MCF 10A (cell line): ENCODE results near the gene ATL1. TPM values are rescaled to one million over a fixed set of nuclear protein-coding genes. Genes with fewer than 3 reads are reported as not detected.
"Not testable (repeated sequence)": the region's sequence is repeated elsewhere in the genome, so short reads cannot be mapped to it uniquely, and the experiment has no call there.

Experiments
- BruUV-seq: library from RNA; stranded (reverse); fragments of 400-500 nt; replicated peaks from 2 replicates; lab custom pipeline; 2021; lab: Mats Ljungman, UMichigan
- CTCF ChIA-PET: fragments of 300-600 bp; sonication (Branson Sonifier 250); formaldehyde crosslinking; extraction: SDS; loops from one replicate; lab custom pipeline; 2021; ENCODE audit warnings: antibody characterized with exemption, inconsistent platforms; lab: Yijun Ruan, JAX
- POLR2A ChIA-PET: fragments of 300-600, 350-650 bp; sonication (Branson Sonifier 250); formaldehyde crosslinking; extraction: SDS; loops from one replicate; lab custom pipeline; 2020; ENCODE audit warnings: antibody characterized with exemption, inconsistent platforms; lab: Yijun Ruan, JAX
- DNase-seq: peaks from one replicate; pipeline ENCODE4 v3.0.0-alpha.2; 2018; ENCODE audit not compliant: unreplicated experiment
- H3K27ac Mint-ChIP-seq: one replicate; pipeline ENCODE4 v1.8.0; 2022; ENCODE audit warnings: mild to moderate bottlenecking, low read depth, mixed read lengths; ENCODE audit not compliant: unreplicated experiment
- H3K27me3 Mint-ChIP-seq: one replicate; pipeline ENCODE4 v1.8.0; 2022; ENCODE audit warnings: mixed read lengths; ENCODE audit not compliant: insufficient read depth, unreplicated experiment
- H3K36me3 Mint-ChIP-seq: one replicate; pipeline ENCODE4 v1.8.0; 2022; ENCODE audit warnings: mild to moderate bottlenecking, moderate library complexity, mixed read lengths; ENCODE audit not compliant: insufficient read depth, unreplicated experiment
- H3K4me1 Mint-ChIP-seq: one replicate; pipeline ENCODE4 v1.8.0; 2022; ENCODE audit warnings: mixed read lengths; ENCODE audit not compliant: insufficient read depth, unreplicated experiment
- H3K4me3 Mint-ChIP-seq: one replicate; pipeline ENCODE4 v1.8.0; 2022; ENCODE audit warnings: mild to moderate bottlenecking, moderate library complexity, mixed read lengths; ENCODE audit not compliant: unreplicated experiment
- H3K9me3 Mint-ChIP-seq: one replicate; pipeline ENCODE4 v1.8.0; 2022; ENCODE audit warnings: mixed read lengths; ENCODE audit not compliant: unreplicated experiment
- CTCF ChIP-seq: fragments of 200-600 bp; IDR thresholded peaks from one replicate; pipeline ENCODE4 v1.8.0; 2022; ENCODE audit warnings: antibody characterized with exemption, mild to moderate bottlenecking; ENCODE audit not compliant: unreplicated experiment
- intact Hi-C: fragments of 100-400 bp; cut with micrococcal nuclease; formaldehyde crosslinking; loops from 2 replicates; pipeline ENCODE4 v1.14.1; 2022
- total RNA-seq: library from RNA; stranded (reverse); gene quantifications from 2 replicates; pipeline ENCODE4 v1.2.3, GENCODE V29; 2022

ATL1 gene
- total RNA-seq, 1 experiment from 2014 or later: 3.3 TPM

GRCh38 chr14:50545618-50546017, 14.3 kb upstream of the ATL1 start:
- Mint-ChIP-seq H3K4me1 (peaks cover 19% of the 10 kb centered on the region), H3K27me3 (no peaks in the 10 kb centered on the region), H3K9me3 (no peaks in the 10 kb centered on the region), H3K4me3 (peak overlapping the region; percentile 4), H3K27ac (peak overlapping the region; percentile 24), H3K36me3 (no peaks in the 10 kb centered on the region)
- ChIA-PET CTCF (interaction anchor here (0.8 to 11.2 kb wide), 5 partner anchors 14 to 570 kb away, joined by 3 to 233 read pairs (median 4); partner anchors contain the start of gene ATL1), POLR2A (interaction anchor here (0.7 to 2.2 kb wide), 12 partner anchors 14 to 299 kb away, joined by 3 to 25 read pairs (median 3); partner anchors contain the start of genes ATL1, MAP4K5 and SAV1)
- intact Hi-C loops: no loop called here
- no TSS peak for BruUV-seq
- no peak for TF ChIP-seq CTCF
- DNase-seq: peak; percentile 61

GRCh38 chr14:50550294-50550693, 9.7 kb upstream of the ATL1 start:
- peaks cover 8% of the 10 kb centered on the region for H3K4me1 Mint-ChIP-seq
- no peak overlapping the region for H3K4me3 Mint-ChIP-seq
- no TSS peak for BruUV-seq
- H3K9me3 Mint-ChIP-seq: no peaks in the 10 kb centered on the region
- POLR2A ChIA-PET: interaction anchor here (0.6 to 2.4 kb wide), 2 partner anchors 10 to 58 kb away, joined by 3 to 12 read pairs; partner anchors contain the start of gene ATL1
- CTCF ChIA-PET: interaction anchor here (1.2 kb wide), 1 partner anchor 7 kb away, joined by 5 read pairs; no protein-coding TSS in a partner anchor
- no peaks in the 10 kb centered on the region for H3K27me3 Mint-ChIP-seq
- H3K36me3 Mint-ChIP-seq: no peaks in the 10 kb centered on the region
- TF ChIP-seq CTCF: no peak
- no peak overlapping the region for H3K27ac Mint-ChIP-seq
- no peak for DNase-seq
- intact Hi-C loops: no loop called here

DNA sequence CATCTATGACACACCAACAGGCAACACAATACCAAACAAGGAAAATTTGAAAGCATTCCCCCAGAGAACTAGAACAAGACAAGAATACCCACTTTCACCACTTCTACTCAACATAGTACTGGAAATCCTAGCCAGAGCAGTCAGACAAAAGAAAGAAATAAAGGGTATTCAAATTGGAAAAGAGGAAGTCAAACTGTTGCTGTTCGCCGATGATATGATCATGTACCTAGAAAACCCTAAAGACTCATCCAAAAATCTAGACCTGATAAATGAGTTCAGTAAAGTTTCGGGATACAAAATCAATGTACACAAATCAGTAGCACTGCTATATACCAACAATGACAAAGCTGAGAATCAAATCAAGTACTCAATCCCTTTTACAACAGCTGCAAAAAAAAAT, 8.1 kb upstream of the ATL1 start:
- Mint-ChIP-seq H3K36me3 (no peaks in the 10 kb centered on the region), H3K4me3 (no peak overlapping the region), H3K27ac (no peak overlapping the region), H3K9me3 (no peaks in the 10 kb centered on the region), H3K4me1 (no peaks in the 10 kb centered on the region), H3K27me3 (no peaks in the 10 kb centered on the region)
- ChIA-PET CTCF (interaction anchor here (1.2 kb wide), 1 partner anchor 9 kb away, joined by 5 read pairs; no protein-coding TSS in a partner anchor), POLR2A (no interaction called here)
- BruUV-seq: no TSS peak
- intact Hi-C loops: no loop called here
- TF ChIP-seq CTCF: no peak
- DNase-seq: no peak

GRCh38 chr14:50552796-50553195, 7.1 kb upstream of the ATL1 start:
- CTCF ChIA-PET: interaction anchor here (0.6 to 1.3 kb wide), 3 partner anchors 9 to 276 kb away, joined by 3 to 4 read pairs (median 3); no protein-coding TSS in a partner anchor
- DNase-seq, H3K4me1 Mint-ChIP-seq, H3K36me3 Mint-ChIP-seq, H3K4me3 Mint-ChIP-seq, H3K9me3 Mint-ChIP-seq, H3K27ac Mint-ChIP-seq, intact Hi-C loops, BruUV-seq, POLR2A ChIA-PET, H3K27me3 Mint-ChIP-seq: not testable (repeated sequence)
